GM19240 (cell line): ENCODE results near the gene ASS1.

Experiments used
- DNase-seq: peaks from one replicate; pipeline ENCODE4 v3.0.0; 2011; ENCODE audit warnings: low spot score; ENCODE audit not compliant: insufficient read length

The ASS1 gene

DNA sequence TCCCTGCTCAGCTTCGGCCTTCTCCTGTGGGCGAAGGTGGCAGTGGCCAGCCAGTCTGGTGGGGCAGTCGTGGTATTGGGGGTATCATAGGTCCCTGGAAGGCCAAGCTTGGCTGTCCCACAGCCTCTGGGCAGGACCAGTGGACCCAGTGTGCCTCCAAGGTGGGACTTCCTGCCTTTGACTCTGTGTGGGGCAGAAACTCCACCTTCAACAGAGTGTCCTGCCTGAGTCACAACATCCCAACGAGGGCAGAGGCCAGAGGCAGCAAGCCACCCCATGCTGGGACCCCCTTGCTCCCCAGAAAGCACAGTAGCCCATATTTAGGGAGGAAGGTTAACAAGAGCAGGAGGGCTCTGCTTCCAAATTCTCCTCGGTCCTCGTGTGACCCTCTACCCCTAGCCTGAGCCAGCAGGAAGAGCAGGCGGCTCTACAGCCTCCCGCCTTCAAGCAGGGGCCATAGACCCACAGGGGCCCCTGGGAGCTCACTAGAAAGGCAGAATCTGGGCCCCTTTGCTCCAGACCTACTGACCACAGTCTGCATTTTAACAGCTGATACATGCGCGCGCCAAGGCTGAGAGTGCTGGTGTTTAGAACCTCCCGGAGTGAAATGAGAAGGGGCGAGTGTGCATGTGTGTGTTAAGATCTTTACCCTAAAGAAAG lies 83.0 kb downstream of the ASS1 start:
- DNase-seq: no peak

DNA sequence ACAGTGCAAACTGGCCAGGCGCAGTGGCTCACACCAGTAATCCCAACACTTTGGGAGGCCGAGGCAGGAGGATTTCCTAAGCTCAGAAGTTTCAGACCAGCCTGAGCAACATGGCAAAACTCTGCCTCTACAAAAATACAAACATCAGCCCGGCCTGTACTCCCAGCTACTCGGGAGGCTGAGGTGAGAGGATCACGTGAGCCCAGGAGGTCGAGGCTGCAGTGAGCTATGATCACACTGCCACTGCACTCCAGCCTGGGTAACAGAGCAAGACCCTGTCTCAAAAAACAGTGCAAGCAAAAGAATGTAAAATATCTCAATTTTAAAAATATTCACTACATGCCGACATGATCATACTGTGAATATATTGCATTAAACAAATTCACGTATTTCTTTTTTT lies 83.9 kb downstream of the ASS1 start:
- DNase-seq: no peak

DNA sequence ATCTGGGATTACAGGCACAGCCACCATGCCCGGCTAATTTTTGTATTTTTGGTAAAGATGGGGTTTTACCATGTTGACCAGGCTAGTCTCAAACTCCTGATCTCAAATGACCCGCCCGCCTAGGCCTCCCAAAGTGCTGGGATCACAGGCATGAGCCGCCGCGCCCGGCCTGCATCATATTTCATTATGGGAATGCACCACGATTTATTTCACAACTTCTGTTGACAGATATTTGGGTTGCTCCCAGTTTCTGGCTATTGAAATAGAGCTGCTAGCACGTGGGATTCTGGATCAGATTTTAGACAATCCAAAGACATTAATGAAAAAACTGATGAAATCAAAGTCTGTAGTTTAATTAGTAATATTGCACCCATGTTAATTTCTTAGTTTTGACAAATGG lies 86.2 kb downstream of the ASS1 start:
- no peak for DNase-seq

DNA sequence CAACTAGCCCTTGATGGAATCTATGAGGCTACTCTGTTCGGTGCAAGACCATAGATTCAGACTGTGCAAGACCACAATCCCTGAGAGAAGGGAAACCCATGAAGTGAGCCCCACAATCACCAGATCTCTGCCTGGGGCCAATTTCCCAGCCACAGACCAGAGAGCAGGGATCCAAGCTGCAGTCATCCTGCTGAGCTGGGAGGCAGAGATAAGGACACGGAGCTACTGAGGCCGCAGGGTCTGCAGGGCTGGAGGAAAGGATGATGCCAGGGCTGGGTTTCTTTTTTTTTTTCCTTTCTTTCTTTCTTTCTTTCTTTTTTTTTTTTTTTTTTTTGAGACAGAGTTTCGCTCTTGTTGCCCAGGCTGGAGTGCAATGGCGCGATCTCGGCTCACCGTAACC lies 86.9 kb downstream of the ASS1 start:
- no peak for DNase-seq

DNA sequence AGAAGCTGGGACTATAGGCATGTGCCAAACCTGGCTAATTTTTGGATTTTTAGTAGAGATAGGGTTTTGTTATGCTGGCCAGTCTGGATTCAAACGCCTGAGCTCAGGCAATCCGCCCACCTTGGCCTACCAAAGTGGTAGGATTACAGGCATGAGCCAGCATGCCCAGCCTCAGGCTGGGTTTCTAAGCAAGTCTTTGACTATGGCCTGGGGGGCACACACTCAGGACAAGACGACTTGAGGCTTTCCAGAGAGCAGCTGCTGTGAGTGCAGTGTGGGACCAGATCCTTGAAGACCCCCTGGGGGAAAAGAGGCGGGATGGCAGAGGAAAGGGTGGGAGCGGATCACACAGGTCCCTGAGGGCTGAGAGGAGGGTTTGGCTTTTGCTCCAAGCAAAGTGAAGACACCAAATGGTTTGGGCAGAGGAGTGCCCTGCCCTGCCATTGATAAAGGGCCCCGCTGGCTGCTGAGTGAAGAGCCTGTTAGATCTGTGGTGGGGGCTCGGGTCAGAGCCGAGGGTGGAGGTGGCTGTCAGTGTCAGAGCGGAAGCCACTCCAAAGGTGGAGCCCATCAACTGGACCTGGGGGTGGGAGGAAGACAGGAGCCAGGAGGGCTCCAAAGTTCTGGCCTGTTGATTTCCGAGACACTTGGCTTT lies 87.8 kb downstream of the ASS1 start:
- no peak for DNase-seq

DNA sequence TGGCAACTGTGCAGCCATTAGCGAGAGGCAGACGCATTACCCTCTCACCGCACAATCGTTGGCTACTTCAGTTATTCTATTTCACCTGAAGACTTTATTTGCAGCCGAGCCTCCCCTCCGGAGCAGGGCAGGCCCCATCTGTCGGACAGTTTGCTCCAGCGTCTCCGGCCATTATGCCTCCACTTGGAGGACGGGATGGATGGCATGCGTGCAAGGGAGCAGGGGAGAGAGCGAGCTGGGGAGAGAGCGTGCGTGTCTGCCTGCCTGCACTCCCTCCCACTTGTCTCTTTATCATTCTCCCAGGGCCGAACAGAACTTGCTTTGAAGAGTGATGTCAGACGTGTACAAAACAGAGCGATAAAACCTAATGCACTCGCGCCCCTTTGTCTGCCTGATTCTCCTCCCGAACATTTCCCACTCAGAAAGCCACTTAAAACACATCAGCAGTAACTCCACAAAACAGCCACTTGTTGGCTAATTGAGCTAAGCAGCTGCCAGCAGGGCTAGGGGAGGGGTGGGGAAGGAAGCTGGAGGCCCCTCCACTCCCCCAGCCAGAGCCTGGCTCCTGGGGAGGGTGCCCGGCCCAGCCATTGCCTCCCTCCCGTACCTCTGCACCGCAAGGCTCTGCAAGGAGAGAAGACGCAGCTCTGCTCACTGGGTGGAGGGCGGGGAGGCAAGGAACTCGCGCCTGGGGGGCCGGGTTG lies 91.2 kb downstream of the ASS1 start:
- DNase-seq: no peak

DNA sequence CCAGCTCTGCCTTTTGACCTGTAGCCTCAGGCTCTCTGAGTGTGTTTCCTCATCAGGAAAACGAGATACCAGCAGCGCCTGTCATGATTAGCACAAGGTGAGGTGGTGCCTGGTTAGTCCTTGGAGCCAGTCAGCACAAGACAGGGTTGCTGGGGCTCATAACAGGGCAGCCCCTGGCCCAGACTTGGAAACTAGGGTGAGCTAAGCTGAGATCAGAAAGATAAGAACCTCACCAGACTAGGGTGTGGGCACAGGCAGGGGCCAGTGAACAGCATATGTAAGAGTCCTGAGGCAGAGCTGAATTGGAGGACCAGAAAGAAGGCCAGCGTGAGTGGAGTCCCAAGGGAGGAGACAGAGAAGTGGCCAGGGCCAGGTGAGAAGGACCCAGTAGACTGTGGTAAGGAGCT lies 91.9 kb downstream of the ASS1 start:
- DNase-seq: no peak

DNA sequence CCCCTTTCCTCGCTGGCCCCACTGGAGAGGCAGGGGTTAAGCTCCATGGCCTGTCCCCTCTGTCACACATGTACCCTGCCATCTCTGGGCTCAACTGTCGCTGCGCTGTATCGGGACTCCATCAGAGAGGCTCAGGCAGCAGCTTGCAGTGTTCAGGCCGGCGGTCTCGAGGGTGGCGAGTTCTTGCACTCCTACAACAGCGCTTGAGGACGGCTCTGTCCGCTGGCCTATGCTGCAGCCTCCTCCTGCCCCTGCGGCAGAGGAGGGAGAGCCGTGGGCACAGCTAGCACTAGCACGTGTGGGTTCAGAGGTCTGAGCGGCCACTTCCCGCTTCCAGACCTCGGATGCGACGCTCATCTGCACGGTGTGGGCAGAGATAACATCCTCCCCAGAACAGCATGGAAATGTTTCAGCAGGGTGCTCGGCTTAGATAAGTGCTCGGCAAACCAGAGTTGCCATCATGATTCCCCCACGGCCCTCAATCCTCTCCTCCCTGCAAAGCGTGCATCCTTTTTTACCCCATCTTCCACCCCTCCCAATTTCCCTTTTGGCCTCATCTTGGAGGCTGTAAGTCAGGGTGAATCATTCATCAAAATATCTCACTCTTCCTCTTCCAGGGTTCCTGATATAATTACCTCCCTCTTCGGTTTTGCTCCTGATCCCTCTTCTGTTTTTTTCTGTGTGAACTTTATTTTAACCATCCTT lies 92.7 kb downstream of the ASS1 start:
- DNase-seq: no peak

DNA sequence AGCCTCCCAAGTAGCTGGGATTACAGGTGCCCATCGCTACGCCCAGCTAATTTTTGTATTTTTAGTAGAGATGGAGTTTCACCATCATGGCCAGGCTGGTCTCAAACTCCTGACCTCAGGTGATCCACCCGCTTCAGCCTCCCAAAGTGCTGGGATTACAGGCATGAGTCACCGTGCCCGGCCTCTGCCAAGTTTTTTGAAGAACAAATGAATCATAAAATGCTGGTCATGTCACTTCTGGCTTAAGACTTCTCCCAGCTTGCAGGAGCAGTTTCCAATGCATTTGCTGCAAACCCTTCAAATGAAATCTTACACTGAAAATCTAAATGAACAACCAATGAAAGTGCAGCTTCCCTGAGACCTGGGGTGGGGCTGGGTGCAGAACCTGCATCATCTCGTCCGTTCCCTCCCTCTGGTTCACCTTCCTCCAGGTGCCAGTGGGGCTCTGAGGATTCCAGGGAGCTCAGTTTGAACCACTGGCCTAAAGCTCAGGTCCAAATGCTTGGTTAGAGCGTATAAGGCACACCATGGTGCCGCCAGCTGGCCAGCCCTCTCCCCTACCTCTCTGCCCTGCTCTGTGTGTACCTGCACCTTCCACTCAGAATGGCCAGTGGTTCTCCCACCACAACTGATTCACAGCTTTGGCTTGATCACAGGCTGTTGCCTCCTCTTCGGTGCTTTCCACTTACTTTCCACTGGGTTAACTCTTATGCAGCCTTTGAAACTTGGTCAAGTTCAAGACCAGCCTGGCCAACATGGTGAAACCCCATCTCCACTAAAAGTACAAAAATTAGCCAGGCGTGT lies 94.9 kb downstream of the ASS1 start:
- DNase-seq: no peak

DNA sequence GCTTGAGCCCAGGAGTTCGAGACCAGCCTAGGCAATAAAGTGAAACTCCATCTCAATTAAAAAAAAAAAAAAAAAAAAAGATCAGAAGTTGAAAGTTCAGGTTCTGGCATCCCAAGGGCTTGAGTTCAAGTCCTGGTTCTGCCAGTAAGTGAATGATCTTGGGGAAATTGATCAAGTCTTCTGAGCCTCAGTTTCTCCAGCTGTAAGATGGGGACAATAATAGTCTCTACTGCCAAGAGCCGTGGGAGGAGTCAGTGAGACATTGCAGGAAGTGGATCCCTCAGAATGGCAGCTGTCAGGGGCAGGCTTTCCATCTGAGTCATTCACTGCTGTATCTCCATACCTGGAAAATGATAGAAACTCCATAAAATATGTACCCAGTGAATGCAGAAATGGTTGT lies 96.8 kb downstream of the ASS1 start:
- DNase-seq: no peak

DNA sequence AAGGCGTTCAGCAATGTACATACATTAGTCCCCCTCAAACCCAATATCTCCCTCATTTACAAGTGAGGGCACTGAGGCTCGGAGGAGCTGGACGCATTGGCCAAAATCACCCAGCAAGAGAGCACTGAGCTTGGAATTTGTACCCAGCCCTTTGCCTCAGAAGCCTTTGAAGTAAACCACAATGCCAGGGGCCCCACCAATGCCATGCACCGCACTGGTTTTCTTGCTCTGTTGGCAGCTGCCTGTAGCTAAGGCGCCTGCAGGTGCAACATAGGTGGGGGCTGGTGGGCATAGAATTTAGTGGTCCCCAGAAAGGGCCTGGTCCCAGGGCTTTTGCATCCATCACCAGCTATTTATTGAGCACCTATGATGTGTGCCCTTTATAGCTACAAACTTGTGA lies 97.3 kb downstream of the ASS1 start:
- DNase-seq: no peak

DNA sequence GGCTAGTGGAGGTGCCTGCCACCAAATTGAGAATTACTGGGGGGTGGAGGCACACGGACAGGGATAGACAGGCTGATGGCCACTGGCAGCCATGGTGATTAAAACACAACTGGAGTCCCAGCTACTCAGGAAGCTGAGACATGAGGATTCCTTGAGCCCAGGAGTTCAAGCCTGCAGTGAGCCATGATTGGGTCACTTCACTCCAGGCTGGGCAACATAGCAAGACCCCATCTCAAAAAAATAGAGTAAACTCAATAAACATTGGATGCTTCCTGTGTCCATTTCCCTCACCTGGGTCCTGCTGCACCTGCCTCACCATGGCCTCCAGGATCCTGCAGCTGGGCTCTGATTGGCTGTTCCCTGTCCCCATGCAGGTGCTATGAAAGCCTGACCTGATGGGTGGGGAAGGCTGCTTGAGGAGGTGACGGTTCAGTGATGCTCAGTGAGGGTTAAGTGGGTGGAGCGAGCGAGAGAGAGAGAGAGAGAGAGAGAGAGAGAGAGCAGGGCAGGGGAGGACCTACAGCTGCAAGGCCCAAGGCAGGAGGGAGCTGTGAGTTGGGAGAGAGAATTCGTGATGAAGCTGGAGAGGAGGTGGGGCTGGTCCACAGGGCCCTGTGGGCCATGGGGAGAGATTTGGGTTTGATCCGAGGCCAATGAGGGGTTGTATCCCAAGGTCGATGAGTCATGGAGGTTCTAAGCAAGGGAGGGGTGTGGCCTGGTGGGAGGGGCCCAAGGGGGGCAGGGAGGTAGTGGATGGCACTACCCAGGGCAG lies 97.9 kb downstream of the ASS1 start:
- no peak for DNase-seq

DNA sequence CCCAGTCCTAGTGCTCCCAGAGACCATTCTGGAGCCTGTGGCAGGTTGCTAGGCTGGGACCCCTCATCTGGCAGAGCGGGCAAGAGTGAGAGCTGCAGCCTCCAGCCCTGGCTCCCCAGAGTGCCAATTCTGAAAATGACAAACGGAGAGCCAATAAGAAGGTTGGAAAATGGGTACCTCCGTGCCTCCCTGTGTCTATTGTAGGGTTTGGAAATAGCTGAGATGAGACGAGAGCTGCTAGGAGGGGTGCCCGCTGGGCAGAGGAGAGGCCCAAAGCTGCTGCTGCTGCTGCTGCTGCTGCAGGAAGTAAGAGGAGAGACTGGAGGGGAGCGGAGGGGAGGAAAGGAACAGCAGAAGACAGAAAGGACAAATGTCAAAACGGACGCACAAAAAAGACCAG lies 98.6 kb downstream of the ASS1 start:
- no peak for DNase-seq

DNA sequence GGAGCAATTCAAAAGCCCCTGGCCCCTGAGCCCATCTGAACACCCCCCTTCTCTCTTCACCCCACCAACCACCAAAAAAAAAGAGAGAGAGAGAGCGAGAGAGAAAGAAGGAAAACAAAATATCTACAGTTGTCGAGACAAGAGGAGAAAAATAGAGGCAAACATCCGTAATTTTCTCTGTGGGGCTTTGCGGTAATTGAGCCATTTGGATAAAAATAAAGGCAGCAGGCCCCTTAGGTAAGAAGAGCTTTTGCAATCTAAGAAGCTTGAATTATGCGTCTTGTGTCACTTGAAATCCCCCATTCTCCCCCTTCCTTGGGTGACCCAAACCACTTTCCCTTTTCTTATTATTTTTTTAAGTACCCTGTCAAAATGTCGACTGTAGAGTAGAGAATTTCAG lies 99.1 kb downstream of the ASS1 start:
- no peak for DNase-seq

DNA sequence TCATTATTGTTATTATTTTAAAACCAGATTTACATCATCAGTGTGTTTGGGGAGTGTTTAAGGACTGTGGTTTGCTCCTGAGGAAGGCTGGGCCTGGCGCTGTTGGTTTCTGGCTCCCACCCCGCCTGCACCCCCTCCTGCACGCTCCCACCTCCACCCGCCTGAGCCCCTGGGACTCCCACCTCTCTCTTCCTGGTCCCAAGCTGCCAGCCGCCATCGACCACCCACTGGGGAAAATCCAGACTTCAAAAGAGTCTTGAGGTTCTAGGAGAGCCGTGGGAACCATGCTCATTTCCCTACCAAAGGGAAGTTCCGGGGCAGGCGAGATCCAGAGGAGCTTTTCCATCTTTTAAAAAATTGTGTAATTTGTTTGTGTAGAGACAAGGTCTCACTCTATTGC lies 99.6 kb downstream of the ASS1 start:
- DNase-seq: no peak

DNA sequence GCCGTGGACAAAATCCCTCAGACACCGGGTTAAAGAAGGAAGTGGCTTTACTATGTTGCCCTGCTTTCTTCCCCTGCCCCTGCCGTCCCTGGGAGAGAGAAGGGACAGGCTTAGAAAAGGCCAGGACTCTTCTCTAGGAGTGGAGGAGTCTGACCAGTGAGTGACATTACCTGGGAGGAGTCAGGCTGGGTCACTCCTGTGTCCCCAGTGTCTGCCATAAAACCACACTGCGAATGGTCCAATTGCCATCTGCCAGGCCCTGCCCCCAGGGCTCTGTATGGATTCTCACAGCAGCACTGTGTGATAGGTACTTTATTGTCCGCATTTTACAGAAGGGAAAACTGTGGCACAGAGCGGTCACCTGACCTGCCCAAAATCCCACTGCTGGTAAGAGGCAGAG lies 103.3 kb downstream of the ASS1 start:
- no peak for DNase-seq

DNA sequence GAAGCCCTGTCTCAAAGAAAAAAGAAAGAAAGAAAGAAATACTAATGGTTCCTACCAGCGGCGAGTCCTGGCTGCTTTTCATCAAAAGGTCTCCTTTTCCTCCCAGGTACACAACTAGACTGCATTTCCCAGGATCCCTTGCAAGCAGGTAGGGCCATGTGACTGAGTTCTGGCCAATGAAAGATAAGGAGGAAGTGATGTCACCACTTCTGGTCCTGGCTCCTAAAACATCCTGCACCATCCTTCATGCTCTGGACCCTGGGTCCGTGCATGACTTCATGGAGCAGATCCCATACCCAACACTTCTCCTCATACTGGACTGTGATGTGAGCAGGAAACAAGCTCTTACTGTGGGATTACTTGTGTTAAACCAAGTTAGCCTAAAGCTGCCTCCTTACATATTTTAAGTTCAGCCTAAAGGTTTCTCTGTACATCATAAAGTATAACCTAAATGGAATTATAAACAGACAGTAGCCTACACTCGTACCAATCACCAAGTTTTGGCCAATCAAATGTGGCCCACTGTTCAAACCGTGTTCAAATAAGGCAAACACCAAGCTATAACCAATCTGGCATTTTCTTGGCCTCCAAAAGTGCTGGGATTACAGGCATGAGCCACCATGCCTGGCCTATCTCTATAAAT lies 104.5 kb downstream of the ASS1 start:
- DNase-seq: no peak
